Measurements from ENCODE around the gene SEC24C.
"Not testable (repeated sequence)": the region's sequence is repeated elsewhere in the genome, so short reads cannot be mapped to it uniquely, and the experiment has no call there.

SEC24C gene

GRCh38 chr10:73716251-73716650 lies 27.9 kb upstream of the SEC24C start:
- H3K9me3 Mint-ChIP-seq (ENCODE audit: low read depth) = no peaks in the 10 kb centered on the region

GRCh38 chr10:73717556-73717955 lies 26.6 kb upstream of the SEC24C start:
- H3K4me1 Mint-ChIP-seq (ENCODE audit: low read depth) = no peaks in the 10 kb centered on the region
- peaks cover 10% of the 10 kb centered on the region for H3K36me3 Mint-ChIP-seq
- peak overlapping the region; percentile 47 for H3K27ac Mint-ChIP-seq
- H3K9me3 Mint-ChIP-seq (ENCODE audit: low read depth) = no peaks in the 10 kb centered on the region
- no peaks in the 10 kb centered on the region for H3K27me3 Mint-ChIP-seq
- H3K4me3 Mint-ChIP-seq = no peak overlapping the region

More at GRCh38 chr10:73716251-73716650, 27.9 kb upstream of the SEC24C start:
- Mint-ChIP-seq H3K4me3 (no peak overlapping the region), H3K4me1 (ENCODE audit: low read depth) (no peaks in the 10 kb centered on the region), H3K27ac (no peak overlapping the region), H3K36me3 (peaks cover 11% of the 10 kb centered on the region), H3K27me3 (no peaks in the 10 kb centered on the region)

GRCh38 chr10:73720561-73720960 lies 23.6 kb upstream of the SEC24C start:
- H3K27ac Mint-ChIP-seq; H3K4me3 Mint-ChIP-seq; H3K4me1 Mint-ChIP-seq (ENCODE audit: low read depth); H3K9me3 Mint-ChIP-seq (ENCODE audit: low read depth); H3K36me3 Mint-ChIP-seq; H3K27me3 Mint-ChIP-seq: not testable (repeated sequence)

GRCh38 chr10:73723516-73723915 lies 20.7 kb upstream of the SEC24C start:
- Mint-ChIP-seq H3K4me3 (no peak overlapping the region), H3K36me3 (peaks cover 2% of the 10 kb centered on the region), H3K9me3 (ENCODE audit: low read depth) (no peaks in the 10 kb centered on the region), H3K27me3 (no peaks in the 10 kb centered on the region), H3K27ac (no peak overlapping the region), H3K4me1 (ENCODE audit: low read depth) (peaks cover 2% of the 10 kb centered on the region)

GRCh38 chr10:73729781-73730152 lies 14.4 kb upstream of the SEC24C start:
- peak overlapping the region; percentile 98 for H3K27ac Mint-ChIP-seq
- not testable (repeated sequence) for H3K9me3 Mint-ChIP-seq (ENCODE audit: low read depth)

GRCh38 chr10:73730153-73730906 lies 13.8 kb upstream of the SEC24C start:
- Mint-ChIP-seq H3K36me3 (no peaks in the 10 kb centered on the region), H3K27ac (peak overlapping the region; percentile 98), H3K9me3 (ENCODE audit: low read depth) (no peaks in the 10 kb centered on the region), H3K27me3 (no peaks in the 10 kb centered on the region), H3K4me1 (ENCODE audit: low read depth) (peaks cover 17% of the 10 kb centered on the region), H3K4me3 (peak overlapping the region; percentile 96)

More at GRCh38 chr10:73729781-73730152, 14.4 kb upstream of the SEC24C start:
- Mint-ChIP-seq H3K4me1 (ENCODE audit: low read depth) (peaks cover 15% of the 10 kb centered on the region), H3K4me3 (peak overlapping the region; percentile 96)
- H3K36me3 Mint-ChIP-seq, H3K27me3 Mint-ChIP-seq: not testable (repeated sequence)

DNA sequence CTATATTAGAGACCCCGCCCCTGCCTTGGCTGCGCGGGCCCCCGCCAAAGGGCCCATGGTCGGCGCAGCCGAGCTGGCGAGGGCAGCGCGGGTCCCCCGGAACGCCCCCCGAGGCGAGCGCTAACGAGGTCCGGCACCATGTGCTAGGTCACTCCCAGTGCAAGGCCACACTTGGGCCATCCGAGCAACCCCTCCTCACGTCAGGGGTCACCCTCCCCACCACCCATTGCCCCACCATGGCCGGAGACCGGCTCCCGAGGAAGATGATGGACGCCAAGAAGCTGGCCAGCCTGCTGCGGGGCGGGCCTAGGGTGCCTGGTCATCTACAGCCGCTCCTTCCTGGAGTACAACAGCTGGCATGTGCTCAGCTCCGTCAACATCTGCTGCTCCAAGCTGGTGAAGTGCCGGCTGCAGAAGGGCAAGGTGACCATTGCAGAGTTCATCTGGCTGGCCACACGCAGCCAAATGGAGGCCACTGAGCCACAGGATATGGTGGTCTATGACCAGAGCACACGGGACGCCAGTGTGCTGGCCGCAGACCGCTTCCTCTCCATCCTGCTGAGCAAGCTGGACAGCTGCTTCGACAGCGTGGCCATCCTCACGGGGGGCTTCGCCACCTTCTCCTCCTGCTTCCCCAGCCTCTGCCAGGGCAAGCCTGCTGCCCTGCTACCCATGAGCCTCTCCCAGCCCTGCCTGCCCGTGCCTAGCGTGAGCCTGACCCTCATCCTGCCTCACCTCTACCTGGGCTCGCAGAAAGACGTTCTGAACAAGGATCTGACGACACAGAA lies 12.4 kb upstream of the SEC24C start:
- no peaks in the 10 kb centered on the region for H3K9me3 Mint-ChIP-seq (ENCODE audit: low read depth)

DNA sequence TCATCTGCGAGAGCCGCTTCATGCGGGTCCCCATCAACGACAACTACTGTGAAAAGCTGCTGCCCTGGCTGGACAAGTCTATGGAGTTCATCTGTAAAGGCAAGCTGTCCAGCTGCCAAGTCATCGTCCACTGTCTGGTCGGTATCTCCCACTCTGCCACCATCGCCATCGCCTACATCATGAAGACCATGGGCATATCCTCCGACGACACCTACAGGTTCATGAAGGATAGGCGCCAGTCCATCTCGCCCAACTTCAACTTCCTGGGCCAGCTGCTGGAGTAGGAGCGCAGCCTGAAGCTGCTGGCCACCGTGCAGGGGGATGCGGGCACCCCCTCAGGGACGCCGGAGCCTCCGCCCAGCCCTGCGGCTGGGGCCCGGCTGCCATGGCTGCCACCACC lies 11.7 kb upstream of the SEC24C start:
- Mint-ChIP-seq H3K36me3 (no peaks in the 10 kb centered on the region), H3K27ac (peak overlapping the region; percentile 72), H3K4me3 (peak overlapping the region; percentile 55), H3K27me3 (no peaks in the 10 kb centered on the region), H3K4me1 (ENCODE audit: low read depth) (peaks cover 15% of the 10 kb centered on the region), H3K9me3 (ENCODE audit: low read depth) (no peaks in the 10 kb centered on the region)

More for the DNA sequence above, 12.4 kb upstream of the SEC24C start:
- Mint-ChIP-seq H3K27me3 (no peaks in the 10 kb centered on the region), H3K4me1 (ENCODE audit: low read depth) (peaks cover 15% of the 10 kb centered on the region), H3K27ac (peak overlapping the region; percentile 72), H3K4me3 (peak overlapping the region; percentile 96), H3K36me3 (no peaks in the 10 kb centered on the region)

DNA sequence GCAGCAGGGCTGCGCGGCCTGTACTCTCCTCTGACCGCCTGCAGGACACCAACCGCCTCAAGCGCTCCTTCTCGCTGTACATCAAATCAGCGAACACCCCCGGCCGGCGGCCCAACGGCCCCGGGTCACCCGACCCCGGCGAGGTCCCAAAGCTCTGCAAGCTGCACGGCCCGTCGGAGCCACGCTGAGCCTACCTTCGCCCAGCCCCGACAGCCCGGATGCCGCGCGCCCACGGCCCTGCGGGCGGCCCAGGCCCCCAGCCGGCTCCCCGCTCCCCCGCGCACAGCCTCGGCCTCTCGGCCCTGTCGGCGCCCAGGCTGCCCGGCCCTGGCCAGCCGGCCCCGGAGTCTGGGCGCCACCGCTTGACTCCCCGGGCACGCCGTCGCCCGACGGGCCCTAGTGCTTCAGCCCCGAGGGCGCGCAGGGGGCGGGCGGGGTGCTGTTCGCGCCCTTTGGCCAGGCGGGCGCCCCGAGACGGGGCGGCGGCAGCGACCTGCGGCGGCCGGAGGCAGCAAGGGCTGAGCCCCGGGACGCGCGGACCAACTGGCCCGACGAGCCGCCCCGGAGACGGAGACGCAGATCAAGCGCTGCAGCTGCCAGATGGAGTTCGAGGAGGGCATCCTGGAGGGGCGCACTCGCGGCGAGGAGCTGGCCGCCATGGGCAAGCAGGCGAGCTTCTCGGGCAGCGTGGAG lies 11.1 kb upstream of the SEC24C start:
- Mint-ChIP-seq H3K4me1 (ENCODE audit: low read depth) (peaks cover 15% of the 10 kb centered on the region), H3K36me3 (no peaks in the 10 kb centered on the region), H3K27ac (no peak overlapping the region), H3K4me3 (no peak overlapping the region), H3K9me3 (ENCODE audit: low read depth) (no peaks in the 10 kb centered on the region), H3K27me3 (no peaks in the 10 kb centered on the region)

- H3K4me1 Mint-ChIP-seq (ENCODE audit: low read depth) = peaks cover 15% of the 10 kb centered on the region
- H3K36me3 Mint-ChIP-seq = no peaks in the 10 kb centered on the region
- H3K4me3 Mint-ChIP-seq = no peak overlapping the region
- H3K27me3 Mint-ChIP-seq = no peaks in the 10 kb centered on the region
- H3K27ac Mint-ChIP-seq = no peak overlapping the region
- H3K9me3 Mint-ChIP-seq (ENCODE audit: low read depth) = no peaks in the 10 kb centered on the region
Measured at GRCh38 chr10:73734028-73734720, 10.0 kb upstream of the SEC24C start.

DNA sequence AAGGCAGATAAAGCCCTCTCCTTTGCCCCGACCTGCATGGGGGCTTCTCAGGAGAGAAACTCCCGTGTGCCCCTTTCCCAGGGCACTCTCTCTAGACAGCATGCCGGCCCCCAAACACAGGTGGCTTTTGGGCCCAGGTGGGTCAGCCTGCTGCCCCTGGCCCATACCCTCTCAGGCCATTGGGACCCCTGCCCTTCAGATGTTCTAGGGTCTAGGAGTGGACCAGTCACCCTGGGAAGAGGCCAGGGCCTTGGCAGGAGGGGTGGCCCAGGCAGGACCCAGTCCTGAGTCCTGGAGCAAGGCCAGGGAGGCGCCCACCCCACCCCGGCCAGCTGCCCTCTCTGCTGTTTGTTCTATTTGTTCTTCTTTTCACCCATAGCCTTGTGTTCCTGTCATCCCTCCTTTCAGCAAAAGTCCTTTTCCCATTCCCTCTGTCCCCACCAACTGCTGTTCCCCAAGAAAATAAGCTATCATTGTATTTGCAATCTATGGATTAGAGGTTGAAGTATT lies 9.3 kb upstream of the SEC24C start:
- Mint-ChIP-seq H3K27me3 (no peaks in the 10 kb centered on the region), H3K27ac (no peak overlapping the region), H3K4me1 (ENCODE audit: low read depth) (peaks cover 10% of the 10 kb centered on the region), H3K4me3 (no peak overlapping the region), H3K36me3 (no peaks in the 10 kb centered on the region), H3K9me3 (ENCODE audit: low read depth) (no peaks in the 10 kb centered on the region)

- not testable (repeated sequence) for H3K9me3 Mint-ChIP-seq (ENCODE audit: low read depth); H3K4me3 Mint-ChIP-seq; H3K36me3 Mint-ChIP-seq; H3K27ac Mint-ChIP-seq; H3K27me3 Mint-ChIP-seq
- peaks cover 21% of the 10 kb centered on the region for H3K4me1 Mint-ChIP-seq (ENCODE audit: low read depth)
Measured at GRCh38 chr10:73740501-73741254, 3.5 kb upstream of the SEC24C start.

- no peak overlapping the region for H3K27ac Mint-ChIP-seq
- peaks cover 30% of the 10 kb centered on the region for H3K4me1 Mint-ChIP-seq (ENCODE audit: low read depth)
- no peaks in the 10 kb centered on the region for H3K9me3 Mint-ChIP-seq (ENCODE audit: low read depth)
- H3K27me3 Mint-ChIP-seq = no peaks in the 10 kb centered on the region
- H3K4me3 Mint-ChIP-seq = peak overlapping the region; percentile 96
- H3K36me3 Mint-ChIP-seq = peaks cover 9% of the 10 kb centered on the region
Measured at GRCh38 chr10:73742454-73742734, 1.8 kb upstream of the SEC24C start.

DNA sequence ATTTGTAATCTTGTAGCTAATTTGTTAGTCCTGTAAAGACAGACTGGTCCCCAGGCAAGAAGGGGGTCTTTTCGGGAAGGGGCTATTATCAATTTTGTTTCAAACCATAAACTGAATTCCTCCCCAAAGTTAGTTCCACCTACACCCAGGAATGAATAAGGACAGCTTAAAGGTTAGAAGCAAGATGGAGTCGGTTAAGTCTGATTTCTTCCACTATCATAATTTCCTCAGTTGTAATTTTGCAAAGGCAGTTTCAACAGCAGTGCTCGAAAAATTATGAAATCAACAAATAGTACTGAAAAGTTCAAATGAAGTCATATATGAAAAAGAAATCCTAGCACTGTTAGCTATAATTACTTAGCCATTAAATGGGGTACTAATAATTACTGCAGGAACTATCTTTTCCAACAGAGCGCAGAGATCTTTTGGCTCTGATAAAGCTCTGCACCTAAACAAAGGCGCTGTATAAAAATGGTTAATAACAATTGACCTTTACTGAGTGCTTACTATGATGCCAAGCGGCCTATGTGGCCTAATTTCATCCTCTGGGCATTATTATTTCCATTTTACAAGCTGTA lies 756 bp upstream of the SEC24C start:
- peaks cover 9% of the 10 kb centered on the region for H3K36me3 Mint-ChIP-seq
- peak overlapping the region; percentile 100 for H3K27ac Mint-ChIP-seq
- H3K9me3 Mint-ChIP-seq (ENCODE audit: low read depth) = no peaks in the 10 kb centered on the region
- peaks cover 31% of the 10 kb centered on the region for H3K4me1 Mint-ChIP-seq (ENCODE audit: low read depth)
- H3K4me3 Mint-ChIP-seq = peak overlapping the region; percentile 96
- H3K27me3 Mint-ChIP-seq = no peaks in the 10 kb centered on the region
